Thoracic aorta (tissue), 2 donors: ENCODE data around the gene CLNK. TPM values are rescaled to one million over a fixed set of nuclear protein-coding genes. Genes with fewer than 3 reads are reported as not detected.

Source experiments
- ATAC-seq: fragments of 150-250 bp; one replicate; pipeline ENCODE4 v1.8.0; 2017; ENCODE audit warnings: low read depth; ENCODE audit not compliant: insufficient number of reproducible peaks, low FRiP score
- DNase-seq: peaks from one replicate; pipeline ENCODE4 v3.0.0-alpha.2; 2020; ENCODE audit warnings: low spot score
- H3K27ac ChIP-seq, 2 donors: fragments of 200-600 bp; sonication (generic); 1 replicate in 1 of 2; 2 replicates in 1 of 2; pipeline ENCODE4 v1.5.1; 2016; ENCODE audit warnings: mild to moderate bottlenecking in 2 of 2, moderate library complexity in 2 of 2
- H3K27me3 ChIP-seq: fragments of 200-600 bp; sonication (generic); replicated peaks from 2 replicates; pipeline ENCODE4 v1.6.0; 2016; ENCODE audit warnings: mild to moderate bottlenecking; ENCODE audit not compliant: insufficient read depth
- H3K36me3 ChIP-seq: fragments of 200-600 bp; sonication (generic); one replicate; pipeline ENCODE4 v1.5.1; 2016
- H3K4me1 ChIP-seq, 2 donors: fragments of 200-600 bp; sonication (generic); 1 replicate in 1 of 2; 2 replicates in 1 of 2; pipeline versions ENCODE4 v1.5.1 to v1.6.0; 2016; ENCODE audit warnings: low read depth in 2 of 2, mild to moderate bottlenecking in 1 of 2; ENCODE audit not compliant: control insufficient read depth in 1 of 2
- H3K4me3 ChIP-seq: fragments of 200-600 bp; sonication (generic); 2 replicates; pipeline ENCODE4 v1.5.1; 2016; ENCODE audit warnings: mild to moderate bottlenecking
- H3K9me3 ChIP-seq: fragments of 200-600 bp; sonication (generic); 2 replicates; pipeline ENCODE4 v1.5.1; 2016
- total RNA-seq, 2 donors: library from RNA; depleted of rRNA; stranded (reverse); fragments of >200 nt; gene quantifications; one replicate each; pipeline versions ENCODE4 v1.1.0 to v1.2.3, GENCODE V29; 2016
- TF ChIP-seq, protein P1 (sequence below): fragments of 200-600 bp; sonication (generic); IDR thresholded peaks from one replicate; pipeline ENCODE4 v1.5.1; 2019; ENCODE audit warnings: antibody characterized with exemption

Gene CLNK
- total RNA-seq, 2 donors from 2014 or later: not detected

DNA sequence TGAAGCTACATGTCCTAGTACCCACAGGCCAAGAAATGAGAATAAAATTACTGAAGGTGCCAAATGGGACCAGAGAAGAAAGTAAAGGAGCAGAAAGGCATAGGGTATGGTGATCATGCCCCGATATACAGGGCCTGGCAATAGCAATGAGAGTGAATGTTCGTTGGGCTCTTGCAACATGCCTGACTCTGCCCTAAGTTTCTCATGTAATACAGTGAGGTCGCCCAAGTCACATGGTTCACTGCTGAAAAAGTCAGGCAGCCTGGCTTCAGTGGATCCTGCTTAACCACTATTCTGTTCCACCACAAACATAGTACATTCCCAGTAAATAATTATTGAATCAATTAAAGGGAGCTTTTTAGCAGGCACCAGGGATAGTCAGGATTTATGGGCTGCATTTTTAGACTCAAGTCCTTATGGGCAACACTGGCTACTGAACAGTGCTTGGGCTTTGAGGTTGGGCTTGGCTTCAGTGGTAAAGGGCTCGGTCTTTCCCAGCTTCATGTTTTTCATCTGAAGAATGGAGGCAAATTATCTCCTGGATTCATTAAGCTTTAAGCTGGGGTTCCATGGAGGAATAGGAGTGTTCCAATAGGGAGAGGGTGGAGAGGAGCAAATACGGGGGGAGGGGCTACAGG, 160.3 kb downstream of the CLNK start:
- ATAC-seq (no peak), DNase-seq (no peak)
- peaks cover 0 to 6% of the 10 kb centered on the region in 2 donors for H3K4me1 ChIP-seq
- H3K36me3 ChIP-seq: no peaks in the 10 kb centered on the region
- H3K4me3 ChIP-seq: no peak overlapping the region
- TF ChIP-seq, protein P1, sequence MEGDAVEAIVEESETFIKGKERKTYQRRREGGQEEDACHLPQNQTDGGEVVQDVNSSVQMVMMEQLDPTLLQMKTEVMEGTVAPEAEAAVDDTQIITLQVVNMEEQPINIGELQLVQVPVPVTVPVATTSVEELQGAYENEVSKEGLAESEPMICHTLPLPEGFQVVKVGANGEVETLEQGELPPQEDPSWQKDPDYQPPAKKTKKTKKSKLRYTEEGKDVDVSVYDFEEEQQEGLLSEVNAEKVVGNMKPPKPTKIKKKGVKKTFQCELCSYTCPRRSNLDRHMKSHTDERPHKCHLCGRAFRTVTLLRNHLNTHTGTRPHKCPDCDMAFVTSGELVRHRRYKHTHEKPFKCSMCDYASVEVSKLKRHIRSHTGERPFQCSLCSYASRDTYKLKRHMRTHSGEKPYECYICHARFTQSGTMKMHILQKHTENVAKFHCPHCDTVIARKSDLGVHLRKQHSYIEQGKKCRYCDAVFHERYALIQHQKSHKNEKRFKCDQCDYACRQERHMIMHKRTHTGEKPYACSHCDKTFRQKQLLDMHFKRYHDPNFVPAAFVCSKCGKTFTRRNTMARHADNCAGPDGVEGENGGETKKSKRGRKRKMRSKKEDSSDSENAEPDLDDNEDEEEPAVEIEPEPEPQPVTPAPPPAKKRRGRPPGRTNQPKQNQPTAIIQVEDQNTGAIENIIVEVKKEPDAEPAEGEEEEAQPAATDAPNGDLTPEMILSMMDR: no peak
- no peak overlapping the region for H3K27ac ChIP-seq
- H3K9me3 ChIP-seq: no peaks in the 10 kb centered on the region
- H3K27me3 ChIP-seq: no peaks in the 10 kb centered on the region

DNA sequence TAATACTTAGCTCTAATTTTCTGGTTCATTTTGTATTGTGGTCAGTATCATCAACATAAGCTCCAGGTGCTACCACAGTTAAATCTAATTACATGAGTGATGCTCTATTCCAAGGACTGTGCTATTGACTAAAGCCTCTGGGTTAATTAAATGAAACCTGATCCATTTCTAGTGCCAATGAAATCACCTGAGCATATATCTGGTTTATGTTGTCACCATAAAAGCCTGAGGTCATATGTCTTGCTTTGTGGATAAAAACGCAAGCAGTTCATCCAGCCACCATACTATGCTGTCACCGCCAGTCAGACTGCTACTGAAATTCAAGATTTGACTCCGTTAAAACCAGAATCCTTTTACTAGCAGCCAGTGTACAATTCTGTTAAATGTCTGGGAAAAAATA, 163.1 kb downstream of the CLNK start:
- H3K27me3 ChIP-seq: no peaks in the 10 kb centered on the region
- TF ChIP-seq, protein P1: no peak
- no peaks in the 10 kb centered on the region for H3K4me1 ChIP-seq
- no peak overlapping the region for H3K4me3 ChIP-seq
- ATAC-seq: no peak
- H3K27ac ChIP-seq: no peak overlapping the region
- no peaks in the 10 kb centered on the region for H3K9me3 ChIP-seq
- no peak for DNase-seq
- H3K36me3 ChIP-seq: no peaks in the 10 kb centered on the region

DNA sequence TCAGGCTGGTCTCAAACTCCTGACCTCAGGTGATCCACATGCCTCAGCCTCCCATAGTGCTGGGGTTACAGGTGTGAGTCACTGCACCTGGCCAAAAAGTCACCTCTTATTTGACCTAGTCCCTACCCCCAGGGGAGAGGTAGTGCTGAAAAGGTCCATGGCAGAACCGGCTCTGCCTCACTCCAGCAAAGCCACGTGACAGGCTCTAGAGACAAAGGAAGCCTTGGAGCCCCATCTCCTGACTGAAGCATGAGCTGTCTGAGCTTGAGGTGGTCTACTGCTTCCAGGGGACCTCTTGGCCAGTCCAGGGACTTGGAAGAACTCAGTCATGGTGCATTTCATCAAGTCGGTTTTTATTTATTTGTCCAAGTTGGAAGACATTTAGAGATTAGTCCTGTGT, 174.8 kb downstream of the CLNK start:
- no peak for DNase-seq
- Histone ChIP-seq H3K36me3 (no peaks in the 10 kb centered on the region), H3K9me3 (no peaks in the 10 kb centered on the region), H3K4me3 (no peak overlapping the region), H3K4me1 (no peaks in the 10 kb centered on the region), H3K27me3 (no peaks in the 10 kb centered on the region), H3K27ac (no peak overlapping the region)
- no peak for ATAC-seq
- TF ChIP-seq, protein P1: no peak

DNA sequence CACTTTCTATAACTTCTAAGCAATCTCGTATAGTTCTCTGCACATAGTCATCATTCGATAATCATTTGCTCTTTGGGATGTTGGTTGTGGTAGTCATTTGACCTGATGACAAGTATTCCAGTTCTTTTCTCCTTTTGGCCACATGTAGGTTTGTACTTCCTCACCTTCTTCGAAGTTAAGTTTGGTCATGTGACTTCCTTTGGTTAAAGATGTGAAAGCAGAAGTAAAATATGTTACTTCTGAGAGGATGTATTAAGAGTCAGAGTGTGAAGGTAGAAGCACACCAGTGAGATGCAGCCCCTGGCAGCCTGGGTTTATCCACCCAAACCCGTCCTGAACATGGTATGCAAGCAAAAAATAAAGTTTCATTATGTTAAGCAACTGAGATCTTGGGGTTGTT, 178.5 kb downstream of the CLNK start:
- H3K27ac ChIP-seq: no peak overlapping the region
- no peaks in the 10 kb centered on the region for H3K36me3 ChIP-seq
- TF ChIP-seq, protein P1: no peak
- no peaks in the 10 kb centered on the region for H3K9me3 ChIP-seq
- DNase-seq: no peak
- ATAC-seq: no peak
- H3K27me3 ChIP-seq: no peaks in the 10 kb centered on the region
- H3K4me1 ChIP-seq: no peaks in the 10 kb centered on the region
- no peak overlapping the region for H3K4me3 ChIP-seq

DNA sequence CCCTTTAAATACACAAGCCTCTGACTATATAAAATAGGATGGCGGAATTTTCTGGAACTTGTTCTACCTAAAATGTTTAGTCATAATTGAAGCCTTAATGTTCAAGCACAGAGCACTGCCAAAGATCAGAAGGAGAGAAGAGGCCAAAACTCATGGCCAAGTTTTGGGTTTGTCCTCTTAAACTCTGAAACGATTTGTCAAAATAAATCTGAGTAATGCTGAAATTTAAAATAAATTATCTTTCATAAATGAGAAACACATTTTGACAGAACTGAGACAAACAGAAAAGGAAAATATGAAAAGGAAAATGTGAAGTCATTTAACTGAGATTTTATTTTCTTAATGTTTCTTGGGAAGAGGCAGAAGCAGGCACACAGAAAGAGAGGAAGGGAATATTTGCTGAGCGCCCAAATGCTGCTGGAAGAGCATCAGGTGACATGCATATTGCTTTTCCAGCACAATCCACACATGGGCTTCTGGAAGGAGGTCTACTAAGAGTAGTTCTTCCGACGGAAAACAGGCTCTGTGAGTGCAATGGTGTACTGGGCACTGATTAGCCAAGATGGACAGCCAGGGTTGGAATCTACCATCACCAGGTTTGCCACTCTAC, 179.9 kb downstream of the CLNK start:
- DNase-seq: no peak
- H3K27ac ChIP-seq: no peak overlapping the region
- H3K4me3 ChIP-seq: no peak overlapping the region
- no peaks in the 10 kb centered on the region for H3K27me3 ChIP-seq
- no peaks in the 10 kb centered on the region for H3K4me1 ChIP-seq
- H3K36me3 ChIP-seq: no peaks in the 10 kb centered on the region
- TF ChIP-seq, protein P1: no peak
- H3K9me3 ChIP-seq: no peaks in the 10 kb centered on the region
- ATAC-seq: no peak
